Lower leg skin (tissue), 3 donors: Measurements from ENCODE around the gene TNP1.

Experiments
- CTCF ChIP-seq, 3 donors: fragments of 450-650 bp; IDR thresholded peaks; one replicate each; pipeline ENCODE4 v1.5.1; 2016; ENCODE audit warnings: antibody characterized with exemption in 3 of 3, mild to moderate bottlenecking in 3 of 3, moderate library complexity in 2 of 3
- POLR2A ChIP-seq, 2 donors: fragments of 450-650 bp; IDR thresholded peaks; one replicate each; pipeline ENCODE4 v1.6.1; 2016 to 2017; ENCODE audit warnings: antibody characterized with exemption in 2 of 2, mild to moderate bottlenecking in 1 of 2, moderate library complexity in 1 of 2

GRCh38 chr2:216827073-216827720, 32.7 kb downstream of the TNP1 start:
- no peak for TF ChIP-seq POLR2A (IDR thresholded peaks at IDR 0.05)
- TF ChIP-seq CTCF (IDR thresholded peaks at IDR 0.05), result no peak
